ENCODE measurements around the gene H1-8. TPM values are rescaled to one million over a fixed set of nuclear protein-coding genes. Genes with fewer than 3 reads are reported as not detected.

The H1-8 gene
- total and polyA plus RNA-seq, 9 of the 15 experiments (the other 6 are each of a cell fraction or from before 2014, with no cell fraction given): not detected

GRCh38 chr3:129524081-129524480, 18.9 kb upstream of the H1-8 start:
- in situ Hi-C loops (cut with MboI): no loop called here
- H3K79me2 ChIP-seq (ENCODE audit: control insufficient read depth, insufficient read depth, low read length): no peaks in the 10 kb centered on the region

More at GRCh38 chr3:129524081-129524480, 18.9 kb upstream of the H1-8 start:
- no peak overlapping the region for H2AFZ ChIP-seq (ENCODE audit: low read depth, low read length)
- H3K4me2 ChIP-seq (ENCODE audit: insufficient read depth, low read length): no peak overlapping the region
- CTCF ChIA-PET (ENCODE audit: low intra/inter-chr PET ratio): no interaction called here
- no peaks in the 10 kb centered on the region for H3K36me3 ChIP-seq (ENCODE audit: control insufficient read depth, insufficient read depth, low read length)
- 9% methylated on average over 4 of the region's 4 CpGs for WGBS (ENCODE audit: insufficient coverage, low coverage, missing lambda C conversion rate)
- ATAC-seq (no peak), DNase-seq (ENCODE audit: extremely low read depth in 1 of 4, low spot score in 3 of 4) (no peak), FAIRE-seq (no peak)
- TF ChIP-seq NFXL1 (CRISPR knock-in tag; IDR thresholded peaks at IDR 0.05) (no peak), ZBTB40 (IDR thresholded peaks at IDR 0.05) (no peak), ZBTB40 (CRISPR knock-in tag; IDR thresholded peaks at IDR 0.05) (no peak), YBX1 (IDR thresholded peaks at IDR 0.05) (no peak), XRCC4 (IDR thresholded peaks at IDR 0.05; ENCODE audit: extremely low read depth, insufficient read depth, insufficient read length) (no peak), RCOR1 (IDR thresholded peaks at IDR 0.05; ENCODE audit: borderline replicate concordance in 1 of 2, low read depth in 2 of 2, low read length in 2 of 2) (0 out of 4 replicates have a peak, but pooled peaks of 1 of the 2 experiments have one; percentile 42), KDM1A (IDR thresholded peaks at IDR 0.05) (peak in 1 of 2 experiments; percentile 17; a peak in 1 of 4 replicates), ZNF408 (CRISPR knock-in tag; IDR thresholded peaks at IDR 0.05; ENCODE audit: low read depth) (no peak)
- TF ChIP-seq, protein P1, sequence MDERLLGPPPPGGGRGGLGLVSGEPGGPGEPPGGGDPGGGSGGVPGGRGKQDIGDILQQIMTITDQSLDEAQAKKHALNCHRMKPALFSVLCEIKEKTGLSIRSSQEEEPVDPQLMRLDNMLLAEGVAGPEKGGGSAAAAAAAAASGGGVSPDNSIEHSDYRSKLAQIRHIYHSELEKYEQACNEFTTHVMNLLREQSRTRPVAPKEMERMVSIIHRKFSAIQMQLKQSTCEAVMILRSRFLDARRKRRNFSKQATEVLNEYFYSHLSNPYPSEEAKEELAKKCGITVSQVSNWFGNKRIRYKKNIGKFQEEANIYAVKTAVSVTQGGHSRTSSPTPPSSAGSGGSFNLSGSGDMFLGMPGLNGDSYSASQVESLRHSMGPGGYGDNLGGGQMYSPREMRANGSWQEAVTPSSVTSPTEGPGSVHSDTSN (CRISPR knock-in tag; IDR thresholded peaks at IDR 0.05; ENCODE audit: low read depth): no peak
- TF ChIP-seq, protein P1 (tag; conservative IDR thresholded peaks at IDR 0.05; ENCODE audit: low read depth): no peak
- no peaks in the 10 kb centered on the region for H3K9me1 ChIP-seq (ENCODE audit: control insufficient read depth, insufficient read depth, low read length)
- H3K9me3 ChIP-seq (replicated peaks; ENCODE audit: control insufficient read depth, insufficient read depth, low read depth, low read length): no peaks in the 10 kb centered on the region
- H3K4me3 ChIP-seq: no peak overlapping the region
- no peaks in the 10 kb centered on the region for H3K4me1 ChIP-seq (replicated peaks in 1 of 2; ENCODE audit: control insufficient read depth in 2 of 2, insufficient read depth in 2 of 2, low read length in 2 of 2)
- no peak overlapping the region for H3K27ac ChIP-seq (ENCODE audit: extremely low read depth, low read depth, low read length)
- intact Hi-C loops (cut with micrococcal nuclease): no loop called here
- peaks cover 0 to 26% of the 10 kb centered on the region in 2 experiments; a peak in 2 of 5 replicates for H3K27me3 ChIP-seq (ENCODE audit: control insufficient read depth in 2 of 2, insufficient read depth in 2 of 2, low read length in 2 of 2)
- POLR2A ChIA-PET: interaction anchor here (1.4 kb wide), 1 partner anchor 84 kb away, joined by 3 read pairs; the partner anchor contains the start of genes IFT122 and MBD4
- BruUV-seq (replicated peaks): no TSS peak
- no peaks in the 10 kb centered on the region for H4K20me1 ChIP-seq (replicated peaks; ENCODE audit: control insufficient read depth, insufficient read depth, low read length)
- no peak overlapping the region for H3K9ac ChIP-seq (ENCODE audit: insufficient read depth in 1 of 2, low read depth in 2 of 2, low read length in 2 of 2)
